ENCODE data around the gene PSTPIP1.

- TF ChIP-seq CTCF (IDR thresholded peaks at IDR 0.05; ENCODE audit: insufficient read depth, low read depth, low read length) (no peak), EZH2 (IDR thresholded peaks at IDR 0.05; ENCODE audit: insufficient read depth, low read length) (no peak)
Measured at GRCh38 chr15:77040673-77041072, 45.7 kb downstream of the PSTPIP1 start.
